Measurements from ENCODE around the gene OR52A5.
A peak's percentile ranks its signal among the peaks of the same experiment; 100 is the strongest.
"Not testable (repeated sequence)": the region's sequence is repeated elsewhere in the genome, so short reads cannot be mapped to it uniquely, and the experiment has no call there.

Gene OR52A5

GRCh38 chr11:5137996-5138395, at the start of gene OR52A5:
Gene OR52A5, minus strand, starts transcription at chr11:5138356. Its CDS starts 5,714 bp downstream, at chr11:5132642.
- no peak for DNase-seq (ENCODE audit: low read depth in 4 of 4, low spot score in 1 of 4)

- no peak for DNase-seq (ENCODE audit: low read depth in 4 of 4, low spot score in 1 of 4)
Observed at GRCh38 chr11:5178046-5178837, 40.1 kb upstream of the OR52A5 start.

- no peak for DNase-seq (ENCODE audit: low read depth in 4 of 4, low spot score in 1 of 4)
Observed at GRCh38 chr11:5174934-5175333, 36.8 kb upstream of the OR52A5 start.

GRCh38 chr11:5171856-5172255, 33.7 kb upstream of the OR52A5 start:
- DNase-seq (ENCODE audit: low read depth in 4 of 4, low spot score in 1 of 4), result no peak

GRCh38 chr11:5165898-5166297, 27.7 kb upstream of the OR52A5 start:
- DNase-seq (ENCODE audit: low read depth in 4 of 4, low spot score in 1 of 4), result not testable (repeated sequence)

GRCh38 chr11:5164807-5165206, 26.7 kb upstream of the OR52A5 start:
- not testable (repeated sequence) for DNase-seq (ENCODE audit: low read depth in 4 of 4, low spot score in 1 of 4)

- not testable (repeated sequence) for DNase-seq (ENCODE audit: low read depth in 4 of 4, low spot score in 1 of 4)
Observed at GRCh38 chr11:5161045-5161444, 22.9 kb upstream of the OR52A5 start.

- DNase-seq (ENCODE audit: low read depth in 4 of 4, low spot score in 1 of 4), result not testable (repeated sequence)
Observed at GRCh38 chr11:5160217-5160616, 22.1 kb upstream of the OR52A5 start.

GRCh38 chr11:5159806-5160205, 21.6 kb upstream of the OR52A5 start:
- DNase-seq (ENCODE audit: low read depth in 4 of 4, low spot score in 1 of 4), result no peak

- no peak for DNase-seq (ENCODE audit: low read depth in 4 of 4, low spot score in 1 of 4)
Observed at GRCh38 chr11:5154657-5155056, 16.5 kb upstream of the OR52A5 start, which contains the start of gene OR52A1. Gene OR52A1, minus strand, starts transcription at chr11:5154757. Its CDS starts 2,388 bp downstream, at chr11:5152369.

GRCh38 chr11:5153574-5154431, 15.6 kb upstream of the OR52A5 start:
- DNase-seq (ENCODE audit: low read depth in 4 of 4, low spot score in 1 of 4), result no peak

- no peak for DNase-seq (ENCODE audit: low read depth in 4 of 4, low spot score in 1 of 4)
Observed at GRCh38 chr11:5151713-5152153, 13.6 kb upstream of the OR52A5 start.

- not testable (repeated sequence) for DNase-seq (ENCODE audit: low read depth in 4 of 4, low spot score in 1 of 4)
Observed at GRCh38 chr11:5144206-5144605, 6.0 kb upstream of the OR52A5 start.

- DNase-seq (ENCODE audit: low read depth in 4 of 4, low spot score in 1 of 4), result no peak
Observed at GRCh38 chr11:5137014-5137413, 1.1 kb downstream of the OR52A5 start.

GRCh38 chr11:5136261-5136660, 1.9 kb downstream of the OR52A5 start:
- no peak for DNase-seq (ENCODE audit: low read depth in 4 of 4, low spot score in 1 of 4)

GRCh38 chr11:5131584-5132335, 6.4 kb downstream of the OR52A5 start:
- no peak for DNase-seq (ENCODE audit: low read depth in 4 of 4, low spot score in 1 of 4)

GRCh38 chr11:5129457-5129877, 8.7 kb downstream of the OR52A5 start:
- DNase-seq (ENCODE audit: low read depth in 4 of 4, low spot score in 1 of 4), result no peak

GRCh38 chr11:5124891-5125620, 13.1 kb downstream of the OR52A5 start:
- DNase-seq (ENCODE audit: low read depth in 4 of 4, low spot score in 1 of 4), result no peak

GRCh38 chr11:5123802-5124521, 14.2 kb downstream of the OR52A5 start:
- peak; percentile 7 to 23 (median 14) for DNase-seq (ENCODE audit: low read depth in 4 of 4, low spot score in 1 of 4)

GRCh38 chr11:5118893-5119292, 19.3 kb downstream of the OR52A5 start:
- no peak for DNase-seq (ENCODE audit: low read depth in 4 of 4, low spot score in 1 of 4)
